Effector CD4-positive, alpha-beta T cell (primary cell): ENCODE measurements around the gene EPM2A.

Experiments used
- DNase-seq: peaks from one replicate; pipeline ENCODE4 v3.0.0-alpha.2; 2020

The EPM2A gene

GRCh38 chr6:145670311-145670710, 65.0 kb downstream of the EPM2A start:
- DNase-seq: no peak

GRCh38 chr6:145669627-145670034, 65.7 kb downstream of the EPM2A start:
- no peak for DNase-seq

- DNase-seq: no peak
Measured at GRCh38 chr6:145668844-145669243, 66.5 kb downstream of the EPM2A start.

GRCh38 chr6:145660676-145661075, 74.6 kb downstream of the EPM2A start:
- no peak for DNase-seq

- DNase-seq: no peak
Measured at GRCh38 chr6:145656128-145656527, 79.2 kb downstream of the EPM2A start.

GRCh38 chr6:145652572-145652971, 82.7 kb downstream of the EPM2A start:
- no peak for DNase-seq

- DNase-seq: no peak
Measured at GRCh38 chr6:145651988-145652387, 83.3 kb downstream of the EPM2A start.

GRCh38 chr6:145648149-145648548, 87.2 kb downstream of the EPM2A start:
- DNase-seq: no peak

- DNase-seq: no peak
Measured at GRCh38 chr6:145647602-145648001, 87.7 kb downstream of the EPM2A start.

GRCh38 chr6:145643760-145644159, 91.6 kb downstream of the EPM2A start:
- no peak for DNase-seq

- peak; percentile 69 for DNase-seq
Measured at GRCh38 chr6:145633981-145634627, 101.2 kb downstream of the EPM2A start.

GRCh38 chr6:145632971-145633370, 102.3 kb downstream of the EPM2A start:
- DNase-seq: no peak

GRCh38 chr6:145631374-145631773, 103.9 kb downstream of the EPM2A start:
- DNase-seq: no peak

- DNase-seq: no peak
Measured at GRCh38 chr6:145630598-145630997, 104.7 kb downstream of the EPM2A start.

- no peak for DNase-seq
Measured at GRCh38 chr6:145629478-145629877, 105.8 kb downstream of the EPM2A start.

GRCh38 chr6:145627451-145627850, 107.9 kb downstream of the EPM2A start:
- no peak for DNase-seq

GRCh38 chr6:145626857-145627256, 108.5 kb downstream of the EPM2A start:
- DNase-seq: no peak

GRCh38 chr6:145623231-145623630, 112.1 kb downstream of the EPM2A start:
- DNase-seq: no peak

- no peak for DNase-seq
Measured at GRCh38 chr6:145621776-145622175, 113.5 kb downstream of the EPM2A start.

GRCh38 chr6:145620088-145620487, 115.2 kb downstream of the EPM2A start:
- DNase-seq: no peak

GRCh38 chr6:145609521-145609920, 125.8 kb downstream of the EPM2A start:
- DNase-seq: no peak

GRCh38 chr6:145608850-145609249, 126.5 kb downstream of the EPM2A start:
- no peak for DNase-seq

GRCh38 chr6:145603991-145604390, 131.3 kb downstream of the EPM2A start:
- DNase-seq: no peak

- DNase-seq: no peak
Measured at GRCh38 chr6:145603424-145603833, 131.9 kb downstream of the EPM2A start.

GRCh38 chr6:145602726-145603326, 132.5 kb downstream of the EPM2A start:
- no peak for DNase-seq
